ENCODE results near the gene MSH4.
"Not testable (repeated sequence)": the region's sequence is repeated elsewhere in the genome, so short reads cannot be mapped to it uniquely, and the experiment has no call there.

The MSH4 gene

GRCh38 chr1:75908717-75909152 lies 112.1 kb downstream of the MSH4 start:
- TF ChIP-seq CTCF (conservative IDR thresholded peaks at IDR 0.05; ENCODE audit: low read depth) = peak; percentile 42
- ChIA-PET POLR2A (ENCODE audit: low non-redundant PET) (no interaction called here), CTCF (interaction anchor here (0.6 to 1.2 kb wide), 11 partner anchors 10 to 1731 kb away, joined by 3 to 8 read pairs (median 3); no protein-coding TSS in a partner anchor)
- H3K27ac ChIP-seq = no peak overlapping the region
- peak; percentile 17 for DNase-seq (ENCODE audit: low spot score)

- POLR2A ChIA-PET (ENCODE audit: low non-redundant PET) = no interaction called here
- CTCF ChIA-PET = no interaction called here
- no peak for TF ChIP-seq CTCF (conservative IDR thresholded peaks at IDR 0.05; ENCODE audit: low read depth)
- no peak for DNase-seq (ENCODE audit: low spot score)
- H3K27ac ChIP-seq = no peak overlapping the region
Measured at GRCh38 chr1:75916834-75917233, 120.2 kb downstream of the MSH4 start.

- POLR2A ChIA-PET (ENCODE audit: low non-redundant PET) = no interaction called here
- TF ChIP-seq CTCF (conservative IDR thresholded peaks at IDR 0.05; ENCODE audit: low read depth) = no peak
- no peak for DNase-seq (ENCODE audit: low spot score)
- CTCF ChIA-PET = interaction anchor here (0.9 kb wide), 1 partner anchor 14 kb away, joined by 4 read pairs; no protein-coding TSS in a partner anchor
- no peak overlapping the region for H3K27ac ChIP-seq
Measured at GRCh38 chr1:75922698-75923097, 126.0 kb downstream of the MSH4 start.

GRCh38 chr1:75932304-75932703 lies 135.6 kb downstream of the MSH4 start, which contains the start of gene ASB17:
Gene ASB17 (minus strand): TSS chr1:75932404. CDS start chr1:75932291, 113 bp downstream.
- POLR2A ChIA-PET (ENCODE audit: low non-redundant PET) = no interaction called here
- H3K27ac ChIP-seq = no peak within 1 kb of the TSS
- no peak for TF ChIP-seq CTCF (conservative IDR thresholded peaks at IDR 0.05; ENCODE audit: low read depth)
- CTCF ChIA-PET = no interaction called here
- no peak for DNase-seq (ENCODE audit: low spot score)

- CTCF ChIA-PET = no interaction called here
Measured at GRCh38 chr1:75937034-75937433, 140.4 kb downstream of the MSH4 start.

GRCh38 chr1:75943037-75943436 lies 146.4 kb downstream of the MSH4 start:
- H3K27ac ChIP-seq; POLR2A ChIA-PET (ENCODE audit: low non-redundant PET); DNase-seq (ENCODE audit: low spot score): not testable (repeated sequence)

More at GRCh38 chr1:75937034-75937433, 140.4 kb downstream of the MSH4 start:
- POLR2A ChIA-PET (ENCODE audit: low non-redundant PET) = no interaction called here
- TF ChIP-seq CTCF (conservative IDR thresholded peaks at IDR 0.05; ENCODE audit: low read depth) = no peak
- DNase-seq (ENCODE audit: low spot score) = no peak
- H3K27ac ChIP-seq = no peak overlapping the region

GRCh38 chr1:75950176-75950575 lies 153.5 kb downstream of the MSH4 start:
- no peak for TF ChIP-seq CTCF (conservative IDR thresholded peaks at IDR 0.05; ENCODE audit: low read depth)
- H3K27ac ChIP-seq = no peak overlapping the region
- POLR2A ChIA-PET (ENCODE audit: low non-redundant PET) = no interaction called here
- CTCF ChIA-PET = interaction anchor here (0.8 kb wide), 1 partner anchor 13 kb away, joined by 3 read pairs; no protein-coding TSS in a partner anchor
- no peak for DNase-seq (ENCODE audit: low spot score)

More at GRCh38 chr1:75943037-75943436, 146.4 kb downstream of the MSH4 start:
- CTCF ChIA-PET = not testable (repeated sequence)
